Myocyte (in vitro differentiated cells): Measurements from ENCODE around the gene AZU1. TPM values are rescaled to one million over a fixed set of nuclear protein-coding genes. Genes with fewer than 3 reads are reported as not detected.

ENCODE experiments used
- DNase-seq: peaks from one replicate; pipeline ENCODE4 v3.0.0-alpha.2; 2012; ENCODE audit warnings: low read depth
- total RNA-seq: library from RNA; depleted of rRNA; stranded (reverse); fragments of >200 nt; gene quantifications from 2 replicates; pipeline ENCODE4 v1.2.3, GENCODE V29; 2014

Gene AZU1
- total RNA-seq, 1 donor from 2014 or later, result not detected

- peak; percentile 88 for DNase-seq
These were observed 29.9 kb upstream of the AZU1 start for GRCh38 chr19:797528-798414.

- no peak for DNase-seq
These were observed 29.1 kb upstream of the AZU1 start for GRCh38 chr19:798415-799075.

- peak; percentile 77 for DNase-seq
These were observed 28.4 kb upstream of the AZU1 start for GRCh38 chr19:799076-799881.

GRCh38 chr19:800360-801029 is 27.1 kb upstream of the AZU1 start:
- peak; percentile 29 for DNase-seq

GRCh38 chr19:801030-801860 is 26.4 kb upstream of the AZU1 start:
- peak; percentile 92 for DNase-seq

GRCh38 chr19:801861-802497 is 25.7 kb upstream of the AZU1 start:
- DNase-seq, result peak; percentile 91

- DNase-seq, result no peak
These were observed 25.0 kb upstream of the AZU1 start for GRCh38 chr19:802498-803098.

GRCh38 chr19:803099-803561 is 24.5 kb upstream of the AZU1 start:
- DNase-seq, result no peak

GRCh38 chr19:803686-804418 is 23.8 kb upstream of the AZU1 start:
- no peak for DNase-seq

- no peak for DNase-seq
These were observed 23.0 kb upstream of the AZU1 start for GRCh38 chr19:804419-805165.

GRCh38 chr19:805166-805551 is 22.5 kb upstream of the AZU1 start:
- no peak for DNase-seq

- DNase-seq, result no peak
These were observed 21.8 kb upstream of the AZU1 start for GRCh38 chr19:805600-806550.

- DNase-seq, result no peak
These were observed 20.7 kb upstream of the AZU1 start for GRCh38 chr19:806815-807421.

- no peak for DNase-seq
These were observed 19.8 kb upstream of the AZU1 start for GRCh38 chr19:807627-808422.

- DNase-seq, result no peak
These were observed 19.2 kb upstream of the AZU1 start for GRCh38 chr19:808423-808775.
